ENCODE measurements around the gene SH2D6. TPM values are rescaled to one million over a fixed set of nuclear protein-coding genes. Genes with fewer than 3 reads are reported as not detected.

The SH2D6 gene
- polyA plus RNA-seq, 3 donors from 2014 or later: not detected

- Mint-ChIP-seq H3K4me3 (no peak overlapping the region), H3K27me3 (ENCODE audit: low read depth in 3 of 3) (peaks cover 0 to 3% (median 2%) of the 10 kb centered on the region in 3 donors), H3K9me3 (no peaks in the 10 kb centered on the region), H3K4me1 (no peaks in the 10 kb centered on the region), H3K36me3 (no peaks in the 10 kb centered on the region), H3K27ac (no peak overlapping the region)
- no peak for DNase-seq
These were observed 27.1 kb downstream of the SH2D6 start for GRCh38 chr2:85445316-85446295.

GRCh38 chr2:85446296-85447221 lies 28.0 kb downstream of the SH2D6 start:
- no peak for DNase-seq
- no peak overlapping the region for H3K27ac Mint-ChIP-seq
- no peaks in the 10 kb centered on the region for H3K36me3 Mint-ChIP-seq
- no peaks in the 10 kb centered on the region for H3K9me3 Mint-ChIP-seq
- peaks cover 0 to 3% (median 2%) of the 10 kb centered on the region in 3 donors for H3K27me3 Mint-ChIP-seq (ENCODE audit: low read depth in 3 of 3)
- no peak overlapping the region for H3K4me3 Mint-ChIP-seq
- no peaks in the 10 kb centered on the region for H3K4me1 Mint-ChIP-seq

DNA sequence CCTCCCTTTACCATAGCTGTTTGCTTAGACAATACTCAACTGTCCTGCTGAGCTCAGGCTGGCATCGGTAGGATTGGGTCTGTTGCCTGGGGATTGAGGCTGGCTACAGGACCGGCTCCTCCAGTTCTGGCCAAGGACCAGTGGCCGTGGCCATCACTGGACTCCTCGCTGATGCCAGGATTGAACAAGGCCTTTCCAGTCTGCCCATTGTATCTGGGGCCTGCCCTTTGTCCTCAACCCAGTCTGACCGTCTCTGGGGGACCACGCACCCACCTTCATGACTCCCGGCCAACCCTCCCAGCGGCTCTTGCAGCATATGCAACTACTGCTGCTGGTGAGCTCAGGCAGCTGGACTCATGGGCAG lies 28.7 kb downstream of the SH2D6 start:
- Mint-ChIP-seq H3K27ac (no peak overlapping the region), H3K36me3 (no peaks in the 10 kb centered on the region), H3K27me3 (ENCODE audit: low read depth in 3 of 3) (peaks cover 0 to 3% (median 2%) of the 10 kb centered on the region in 3 donors), H3K4me3 (no peak overlapping the region), H3K4me1 (no peaks in the 10 kb centered on the region), H3K9me3 (no peaks in the 10 kb centered on the region)
- no peak for DNase-seq

GRCh38 chr2:85448461-85449213 lies 30.1 kb downstream of the SH2D6 start:
- no peak for DNase-seq
- Mint-ChIP-seq H3K36me3 (no peaks in the 10 kb centered on the region), H3K27ac (no peak overlapping the region), H3K4me1 (no peaks in the 10 kb centered on the region), H3K27me3 (ENCODE audit: low read depth in 3 of 3) (peaks cover 0 to 4% (median 2%) of the 10 kb centered on the region in 3 donors), H3K9me3 (no peaks in the 10 kb centered on the region), H3K4me3 (no peak overlapping the region)

- Mint-ChIP-seq H3K36me3 (no peaks in the 10 kb centered on the region), H3K27ac (no peak overlapping the region), H3K27me3 (ENCODE audit: low read depth in 3 of 3) (peaks cover 0 to 4% (median 2%) of the 10 kb centered on the region in 3 donors), H3K4me1 (no peaks in the 10 kb centered on the region), H3K9me3 (no peaks in the 10 kb centered on the region), H3K4me3 (no peak overlapping the region)
- DNase-seq: no peak
These were observed 30.7 kb downstream of the SH2D6 start for GRCh38 chr2:85449214-85449588.

GRCh38 chr2:85452237-85452636 lies 33.7 kb downstream of the SH2D6 start:
- H3K36me3 Mint-ChIP-seq: no peaks in the 10 kb centered on the region
- no peaks in the 10 kb centered on the region for H3K9me3 Mint-ChIP-seq
- H3K4me1 Mint-ChIP-seq: no peaks in the 10 kb centered on the region
- DNase-seq: no peak
- H3K27me3 Mint-ChIP-seq (ENCODE audit: low read depth in 3 of 3): peaks cover 0 to 10% (median 2%) of the 10 kb centered on the region in 3 donors
- H3K27ac Mint-ChIP-seq: no peak overlapping the region
- H3K4me3 Mint-ChIP-seq: no peak overlapping the region

DNA sequence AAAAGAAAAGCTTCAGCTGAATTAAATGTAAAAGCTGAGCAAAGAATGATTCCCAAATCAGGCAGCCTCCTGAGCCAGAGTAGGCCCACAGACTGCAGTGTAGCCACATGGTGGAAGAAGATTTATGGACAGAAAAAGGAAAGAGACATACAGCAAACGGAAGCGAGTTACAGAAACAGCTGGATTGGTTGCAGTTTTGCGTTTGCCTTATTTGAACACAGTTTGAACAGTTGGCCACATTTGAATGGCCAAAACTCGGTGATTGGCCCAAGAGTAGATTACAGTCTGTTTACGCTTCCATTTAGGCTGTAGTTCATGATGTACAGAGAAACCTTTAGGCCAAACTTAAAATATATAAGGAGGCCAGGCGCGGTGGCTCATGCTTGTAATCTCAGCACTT lies 35.1 kb downstream of the SH2D6 start:
- Mint-ChIP-seq H3K36me3 (no peaks in the 10 kb centered on the region), H3K4me3 (no peak overlapping the region), H3K4me1 (no peaks in the 10 kb centered on the region), H3K27ac (no peak overlapping the region), H3K27me3 (ENCODE audit: low read depth in 3 of 3) (peaks cover 0 to 10% (median 4%) of the 10 kb centered on the region in 3 donors), H3K9me3 (no peaks in the 10 kb centered on the region)
- no peak for DNase-seq

- H3K4me1 Mint-ChIP-seq: no peaks in the 10 kb centered on the region
- no peak overlapping the region for H3K4me3 Mint-ChIP-seq
- H3K9me3 Mint-ChIP-seq: no peaks in the 10 kb centered on the region
- no peak for DNase-seq
- no peaks in the 10 kb centered on the region for H3K36me3 Mint-ChIP-seq
- peaks cover 0 to 9% (median 4%) of the 10 kb centered on the region in 3 donors for H3K27me3 Mint-ChIP-seq (ENCODE audit: low read depth in 3 of 3)
- H3K27ac Mint-ChIP-seq: no peak overlapping the region
These were observed 37.1 kb downstream of the SH2D6 start for GRCh38 chr2:85455552-85456090.

DNA sequence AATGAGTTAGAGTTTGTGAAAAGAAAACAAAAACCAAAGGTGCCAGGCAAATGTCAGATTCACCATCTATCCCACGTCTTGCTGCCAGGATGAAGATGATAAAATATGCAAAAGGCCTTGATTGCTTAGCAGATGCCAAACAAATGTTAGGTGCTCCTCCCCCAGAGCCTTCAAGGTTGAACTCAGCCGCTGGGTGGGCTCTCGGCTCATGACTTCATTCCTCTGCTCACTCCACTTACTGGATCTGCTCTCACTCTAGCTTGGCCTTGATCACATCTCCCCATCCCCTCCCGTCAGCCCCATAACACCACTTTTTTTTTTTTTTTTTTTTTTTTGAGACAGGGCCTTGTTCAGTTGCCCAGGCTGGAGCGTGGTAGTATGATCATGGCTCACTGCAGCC lies 38.5 kb downstream of the SH2D6 start:
- Mint-ChIP-seq H3K4me1 (no peaks in the 10 kb centered on the region), H3K4me3 (no peak overlapping the region), H3K27me3 (ENCODE audit: low read depth in 3 of 3) (peaks cover 0 to 9% (median 4%) of the 10 kb centered on the region in 3 donors), H3K9me3 (no peaks in the 10 kb centered on the region), H3K27ac (no peak overlapping the region), H3K36me3 (no peaks in the 10 kb centered on the region)
- DNase-seq: no peak

GRCh38 chr2:85457877-85458316 lies 39.4 kb downstream of the SH2D6 start:
- no peak overlapping the region for H3K27ac Mint-ChIP-seq
- H3K27me3 Mint-ChIP-seq (ENCODE audit: low read depth in 3 of 3): peaks cover 0 to 6% (median 4%) of the 10 kb centered on the region in 3 donors
- H3K9me3 Mint-ChIP-seq: no peaks in the 10 kb centered on the region
- H3K36me3 Mint-ChIP-seq: no peaks in the 10 kb centered on the region
- H3K4me3 Mint-ChIP-seq: no peak overlapping the region
- H3K4me1 Mint-ChIP-seq: no peaks in the 10 kb centered on the region
- no peak for DNase-seq

- Mint-ChIP-seq H3K4me3 (no peak overlapping the region), H3K27ac (peak overlapping the region in 1 of 6 donors; percentile 16), H3K36me3 (no peaks in the 10 kb centered on the region), H3K4me1 (no peaks in the 10 kb centered on the region), H3K27me3 (ENCODE audit: low read depth in 3 of 3) (peaks cover 0 to 6% (median 4%) of the 10 kb centered on the region in 3 donors), H3K9me3 (no peaks in the 10 kb centered on the region)
- DNase-seq: no peak
These were observed 40.4 kb downstream of the SH2D6 start for GRCh38 chr2:85458601-85459563.

DNA sequence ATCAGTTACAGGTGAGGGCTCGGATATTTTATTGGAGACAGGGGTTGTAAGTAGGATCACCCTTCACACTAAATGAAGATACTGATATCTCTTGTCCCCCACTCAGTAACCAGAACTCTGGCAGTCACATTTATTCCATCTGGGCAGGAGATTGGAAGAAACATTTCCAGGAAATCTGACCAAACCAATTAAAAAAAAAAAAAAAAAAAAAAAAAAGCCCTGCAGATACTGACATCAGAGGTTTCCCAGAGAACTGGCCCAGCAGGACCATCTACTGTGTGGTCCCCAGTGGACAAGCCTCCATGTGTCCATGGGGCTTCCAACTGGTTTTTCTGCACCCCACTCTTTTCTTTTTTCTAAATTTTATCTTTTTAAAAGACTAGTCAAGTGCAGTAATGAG lies 41.3 kb downstream of the SH2D6 start:
- Mint-ChIP-seq H3K4me1 (no peaks in the 10 kb centered on the region), H3K27ac (no peak overlapping the region), H3K9me3 (no peaks in the 10 kb centered on the region), H3K36me3 (no peaks in the 10 kb centered on the region), H3K4me3 (no peak overlapping the region), H3K27me3 (ENCODE audit: low read depth in 3 of 3) (peaks cover 0 to 6% (median 4%) of the 10 kb centered on the region in 3 donors)
- DNase-seq: no peak
